HG03460 (cell line): ENCODE results near the gene PMEPA1.
A peak's percentile ranks its signal among the peaks of the same experiment; 100 is the strongest.

Experiments used
- ATAC-seq: cut with Tn5 transposase; IDR thresholded peaks from one replicate; pipeline ENCODE4 v1.9.1; 2021; ENCODE audit not compliant: unreplicated experiment

The PMEPA1 gene

GRCh38 chr20:57737349-57737748 lies 27.5 kb upstream of the PMEPA1 start:
- no peak for ATAC-seq

DNA sequence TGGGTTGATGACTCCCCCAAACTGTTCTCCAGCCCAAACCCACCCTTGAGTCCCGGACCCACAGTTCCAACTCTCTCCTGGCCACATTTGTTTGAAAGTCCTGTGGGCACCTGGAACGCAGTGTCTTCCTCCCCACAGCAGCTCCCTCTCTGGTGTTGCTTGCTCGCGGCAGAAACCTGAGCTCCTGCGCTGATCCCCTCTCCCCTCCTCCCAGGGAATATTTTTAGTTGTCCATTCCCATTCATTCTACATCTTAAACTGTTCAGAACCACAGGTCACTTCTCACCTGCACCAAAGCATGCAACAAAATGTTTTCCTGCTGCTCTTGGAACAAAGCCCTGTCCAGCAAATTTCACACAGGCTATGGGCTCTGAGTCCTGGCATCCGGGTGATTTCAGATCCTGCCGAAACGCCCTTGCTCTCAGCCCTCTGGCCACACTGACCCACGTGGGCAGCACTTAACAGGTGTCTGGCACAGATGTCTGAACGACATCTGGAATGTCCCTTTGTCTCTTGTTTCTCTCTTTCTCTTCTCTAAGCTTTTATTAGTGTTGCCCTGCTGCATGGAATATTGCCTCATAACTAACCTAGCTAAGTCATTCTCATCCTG lies 27.0 kb upstream of the PMEPA1 start:
- no peak for ATAC-seq

GRCh38 chr20:57735831-57736737 lies 26.3 kb upstream of the PMEPA1 start:
- no peak for ATAC-seq

GRCh38 chr20:57734754-57735153 lies 24.9 kb upstream of the PMEPA1 start:
- no peak for ATAC-seq

- no peak for ATAC-seq
These were observed 22.4 kb upstream of the PMEPA1 start for GRCh38 chr20:57732226-57732625.

- ATAC-seq = no peak
These were observed 18.9 kb upstream of the PMEPA1 start for GRCh38 chr20:57728762-57729161.

DNA sequence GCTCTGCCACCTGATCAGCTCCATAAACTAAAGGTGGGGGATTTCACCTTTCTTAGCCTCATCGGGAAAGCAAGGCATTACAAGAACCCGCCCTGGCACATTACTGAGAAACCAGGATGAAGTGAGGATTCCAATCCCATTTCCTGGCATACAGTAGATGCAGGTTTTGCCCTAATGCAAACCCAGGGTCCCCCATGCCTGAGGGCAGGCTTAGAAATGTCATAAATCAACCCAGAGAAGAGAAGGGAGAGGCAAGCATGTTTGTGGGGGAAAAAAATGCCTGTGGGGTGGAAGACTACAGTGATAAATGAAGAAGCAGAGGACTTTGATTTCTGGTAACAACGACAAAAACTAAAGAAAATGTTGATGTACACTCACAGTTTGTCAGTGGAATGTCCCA lies 18.0 kb upstream of the PMEPA1 start:
- no peak for ATAC-seq

DNA sequence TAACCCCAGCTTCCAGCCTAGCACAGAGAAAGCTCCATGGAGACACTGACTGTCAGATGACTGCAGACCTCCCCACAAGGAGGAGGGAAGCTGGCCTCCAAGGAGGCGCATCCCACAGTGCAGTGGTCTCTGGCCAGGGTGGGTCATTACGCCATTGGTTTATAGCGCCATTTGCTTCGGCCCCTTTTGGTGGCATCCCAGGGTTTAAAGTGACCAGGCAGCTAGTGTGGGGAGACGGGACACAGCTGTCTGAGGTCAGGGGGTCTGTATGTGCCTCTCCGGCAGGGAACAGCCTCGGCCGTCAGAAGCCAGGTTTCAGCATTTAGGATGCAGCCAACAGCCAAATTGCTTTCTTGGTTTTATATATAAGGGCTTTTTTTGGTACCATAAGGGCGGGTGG lies 15.8 kb upstream of the PMEPA1 start:
- ATAC-seq = no peak

GRCh38 chr20:57724610-57725405 lies 15.0 kb upstream of the PMEPA1 start:
- ATAC-seq = no peak

DNA sequence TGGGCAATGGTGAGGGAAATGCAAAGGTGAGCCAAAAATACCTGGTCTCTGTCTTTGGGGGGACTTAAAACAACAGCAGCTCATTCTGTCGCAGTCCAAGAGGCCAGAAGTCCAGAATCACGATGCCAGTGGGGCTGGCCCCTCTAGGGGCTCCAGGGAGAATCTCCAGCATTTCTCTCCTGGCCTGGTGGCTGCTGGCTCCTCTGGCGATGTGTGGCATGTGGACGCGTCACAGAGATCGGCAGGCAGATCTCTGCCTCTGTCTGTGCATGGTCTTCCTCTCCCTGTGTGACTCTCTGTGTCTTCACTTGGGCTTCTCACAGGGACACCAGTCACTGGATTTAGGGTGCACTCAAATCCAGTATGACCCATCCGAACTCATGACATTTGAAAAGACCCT lies 14.0 kb upstream of the PMEPA1 start:
- no peak for ATAC-seq

DNA sequence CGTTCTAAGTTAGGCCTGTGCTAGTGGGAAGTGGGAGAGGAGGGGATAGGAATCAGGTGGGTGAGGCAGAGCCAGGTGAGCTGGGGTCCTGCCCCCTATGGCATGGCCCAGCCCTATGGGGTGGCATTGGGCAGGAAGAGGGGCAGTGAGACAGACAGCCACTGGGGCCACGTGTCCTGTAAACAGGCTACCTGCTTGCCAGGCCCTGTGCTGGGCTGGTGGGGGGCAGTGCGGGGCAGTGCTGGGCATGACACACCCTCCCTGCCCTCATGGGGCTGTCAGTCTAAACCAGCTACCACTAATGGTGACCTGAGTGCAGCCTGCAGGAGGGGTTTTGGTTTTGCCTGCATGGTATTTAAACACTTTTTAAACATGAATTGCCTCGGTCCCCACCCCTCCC lies 10.1 kb upstream of the PMEPA1 start:
- no peak for ATAC-seq

- peak; percentile 91 for ATAC-seq
These were observed 8.7 kb upstream of the PMEPA1 start for GRCh38 chr20:57718490-57719009.

GRCh38 chr20:57717797-57718196 lies 8.0 kb upstream of the PMEPA1 start:
- no peak for ATAC-seq

- ATAC-seq = no peak
These were observed 7.1 kb upstream of the PMEPA1 start for GRCh38 chr20:57716901-57717300.

- ATAC-seq = no peak
These were observed 6.4 kb upstream of the PMEPA1 start for GRCh38 chr20:57716202-57716601.

GRCh38 chr20:57715268-57715904 lies 5.6 kb upstream of the PMEPA1 start:
- no peak for ATAC-seq

GRCh38 chr20:57714409-57715267 lies 4.8 kb upstream of the PMEPA1 start:
- no peak for ATAC-seq

DNA sequence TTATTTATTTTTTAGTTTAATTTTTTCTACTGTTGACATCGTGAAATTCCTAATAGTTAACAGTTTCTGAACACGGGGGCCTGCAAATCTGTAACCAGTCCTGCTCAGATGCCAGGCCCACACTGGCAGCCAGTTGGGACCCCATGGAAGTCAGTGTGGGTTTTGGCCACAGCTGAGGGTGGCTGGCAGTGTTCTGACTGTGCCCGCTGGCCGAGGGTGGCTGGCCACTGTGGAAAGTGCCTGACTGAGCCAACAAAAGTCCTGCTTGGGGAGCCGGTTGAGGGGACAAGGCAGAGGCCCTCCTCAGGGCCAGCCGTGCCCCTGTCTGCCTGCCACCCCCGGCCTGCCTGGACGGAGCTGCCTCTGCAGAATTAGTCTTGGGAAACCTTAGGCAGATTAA lies 4.1 kb upstream of the PMEPA1 start:
- no peak for ATAC-seq

GRCh38 chr20:57713505-57713903 lies 3.7 kb upstream of the PMEPA1 start:
- no peak for ATAC-seq

DNA sequence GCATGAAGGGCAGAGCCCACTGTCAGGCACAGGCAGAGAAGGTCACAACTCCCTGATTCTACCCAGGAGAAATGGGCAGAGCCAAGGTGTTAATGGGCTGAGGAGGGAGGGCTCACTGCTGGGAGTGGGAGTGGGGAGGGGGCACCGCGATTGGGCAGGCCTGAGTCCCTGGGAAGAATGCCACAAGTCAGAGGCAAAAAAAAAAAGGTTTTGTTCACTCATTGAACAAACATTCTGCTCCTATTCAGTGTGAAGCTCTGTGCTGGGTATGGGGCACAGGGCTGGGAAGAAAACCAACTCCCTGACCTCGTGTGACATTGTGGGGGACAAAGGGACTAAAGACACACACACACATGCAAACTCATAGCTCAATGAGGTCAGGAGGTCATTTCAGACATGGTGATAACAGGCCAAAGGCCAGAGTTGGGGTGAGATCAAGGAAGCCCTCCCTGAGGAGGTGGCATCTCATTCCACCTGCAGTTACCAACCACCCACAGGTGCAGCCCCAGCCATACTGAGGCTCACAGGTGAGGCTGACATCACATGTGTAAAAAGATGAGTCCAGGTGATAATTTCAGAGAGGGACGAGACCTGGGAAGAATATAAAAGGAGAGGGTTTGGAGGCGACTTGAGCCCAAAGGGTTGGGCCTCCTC lies 3.2 kb upstream of the PMEPA1 start:
- ATAC-seq = no peak
